Neuronal stem cell (in vitro differentiated cells): Measurements from ENCODE around the gene DVL2.

Source experiments
- DNase-seq: peaks from one replicate; pipeline ENCODE4 v3.0.0-alpha.2; 2013; ENCODE audit warnings: low spot score
- H2AFZ ChIP-seq: one replicate; pipeline ENCODE4 v1.6.1; 2013; ENCODE audit warnings: mild to moderate bottlenecking, low read length, inconsistent platforms
- H2AK5ac ChIP-seq: 2 replicates; pipeline ENCODE4 v1.6.1; 2013; ENCODE audit warnings: low read depth, mild to moderate bottlenecking, inconsistent platforms, low read length, moderate library complexity, mixed read lengths
- H2BK120ac ChIP-seq: 2 replicates; pipeline ENCODE4 v1.6.1; 2013; ENCODE audit warnings: low read depth, mild to moderate bottlenecking, inconsistent platforms, low read length, moderate library complexity, mixed read lengths
- H2BK12ac ChIP-seq: one replicate; pipeline ENCODE4 v1.6.1; 2013; ENCODE audit warnings: low read length, inconsistent platforms
- H2BK15ac ChIP-seq: 2 replicates; pipeline ENCODE4 v1.6.1; 2013; ENCODE audit warnings: mild to moderate bottlenecking, low read length, inconsistent platforms, mixed read lengths
- H2BK5ac ChIP-seq: one replicate; pipeline ENCODE4 v1.6.1; 2013; ENCODE audit warnings: inconsistent platforms, mild to moderate bottlenecking, low read length, moderate library complexity
- H3K14ac ChIP-seq: one replicate; pipeline ENCODE4 v1.6.1; 2013; ENCODE audit warnings: low read length, inconsistent platforms
- H3K18ac ChIP-seq: 2 replicates; pipeline ENCODE4 v1.6.1; 2013; ENCODE audit warnings: low read length, inconsistent platforms
- H3K23ac ChIP-seq: 2 replicates; pipeline ENCODE4 v1.6.1; 2013; ENCODE audit warnings: low read depth, mild to moderate bottlenecking, mixed read lengths, low read length, inconsistent platforms; ENCODE audit not compliant: poor library complexity
- H3K27ac ChIP-seq: replicated peaks from 3 replicates; pipeline ENCODE4 v1.5.1; 2013; ENCODE audit warnings: low read length, inconsistent platforms
- H3K27me3 ChIP-seq, 3 experiments: 2 replicates each; pipeline ENCODE4 v1.6.1; 2013; ENCODE audit warnings: low read length in 3 of 3, mild to moderate bottlenecking in 2 of 3, inconsistent platforms in 1 of 3, low read depth in 1 of 3, mixed read lengths in 1 of 3, moderate library complexity in 1 of 3; ENCODE audit not compliant: control insufficient read depth in 3 of 3, insufficient read depth in 3 of 3
- H3K36me3 ChIP-seq, 2 donors: replicated peaks in 1 of 2; 2 replicates each; pipeline ENCODE4 v1.6.1; 2013; ENCODE audit warnings: low read length in 2 of 2; ENCODE audit not compliant: control insufficient read depth in 2 of 2, insufficient read depth in 2 of 2
- H3K4ac ChIP-seq: 2 replicates; pipeline ENCODE4 v1.6.1; 2013; ENCODE audit warnings: inconsistent platforms, mild to moderate bottlenecking, low read length, moderate library complexity
- H3K4me1 ChIP-seq, 2 donors: 1 replicate in 1 of 2; 2 replicates in 1 of 2; pipeline ENCODE4 v1.6.1; 2013; ENCODE audit warnings: low read length in 2 of 2, low read depth in 1 of 2; ENCODE audit not compliant: control insufficient read depth in 2 of 2, insufficient read depth in 1 of 2
- H3K4me2 ChIP-seq: one replicate; pipeline ENCODE4 v1.6.1; 2013; ENCODE audit warnings: mild to moderate bottlenecking, low read length, inconsistent platforms; ENCODE audit not compliant: insufficient read depth, poor library complexity, severe bottlenecking
- H3K4me3 ChIP-seq, 2 donors: 2 replicates each; pipeline ENCODE4 v1.5.1; 2013; ENCODE audit warnings: low read length in 2 of 2, mild to moderate bottlenecking in 2 of 2, inconsistent platforms in 1 of 2, moderate library complexity in 1 of 2
- H3K79me1 ChIP-seq: one replicate; pipeline ENCODE4 v1.6.1; 2013; ENCODE audit warnings: low read depth, mild to moderate bottlenecking, inconsistent platforms, low read length, moderate library complexity
- H3K9ac ChIP-seq: one replicate; pipeline ENCODE4 v1.6.1; 2013; ENCODE audit warnings: mild to moderate bottlenecking, low read depth, low read length, inconsistent platforms; ENCODE audit not compliant: poor library complexity
- H3K9me3 ChIP-seq, 2 donors: replicated peaks in 1 of 2; 2 replicates each; pipeline versions ENCODE3 to v1.6.1; 2013; ENCODE audit warnings: low read length in 2 of 2, mild to moderate bottlenecking in 2 of 2, inconsistent platforms in 1 of 2, low read depth in 1 of 2, mixed read lengths in 1 of 2, moderate library complexity in 1 of 2; ENCODE audit not compliant: control insufficient read depth in 2 of 2, insufficient read depth in 1 of 2
- H4K8ac ChIP-seq: one replicate; pipeline ENCODE4 v1.6.1; 2013; ENCODE audit warnings: low read depth, mild to moderate bottlenecking, inconsistent platforms, low read length, moderate library complexity
- H4K91ac ChIP-seq: one replicate; pipeline ENCODE4 v1.6.1; 2013; ENCODE audit warnings: low read length, low read depth, mild to moderate bottlenecking, inconsistent platforms; ENCODE audit not compliant: poor library complexity
- WGBS, 2 donors: extraction: QIAGEN DNeasy Blood & Tissue Kit; methylation state at CpG; one replicate each; pipeline ENCODE4 v1.1.7; 2013; ENCODE audit warnings: missing lambda C conversion rate in 2 of 2, mixed read lengths in 1 of 2; ENCODE audit not compliant: insufficient read length in 2 of 2, insufficient replicate concordance in 1 of 2; ENCODE audit errors: extremely low coverage in 2 of 2; 5-methylcytosine and 5-hydroxymethylcytosine counted together

Gene DVL2

GRCh38 chr17:7178973-7179316 lies 55.4 kb downstream of the DVL2 start:
- H3K27ac ChIP-seq, result no peak overlapping the region
- no peak overlapping the region for H3K4me2 ChIP-seq
- H2AK5ac ChIP-seq, result no peak overlapping the region
- H3K4me1 ChIP-seq, result peaks cover 14 to 15% of the 10 kb centered on the region in 2 donors
- no peak overlapping the region for H2BK5ac ChIP-seq
- H4K91ac ChIP-seq, result no peak overlapping the region
- peaks cover 0 to 10% of the 10 kb centered on the region in 2 donors for H3K9me3 ChIP-seq
- DNase-seq, result no peak
- H3K14ac ChIP-seq, result no peak overlapping the region
- no peak overlapping the region for H3K4me3 ChIP-seq
- H3K23ac ChIP-seq, result no peak overlapping the region
- H3K27me3 ChIP-seq, result peaks cover 0 to 24% (median 0%) of the 10 kb centered on the region in 3 experiments
- WGBS, 2 donors, result no CpG with 5 or more reads among the region's 11 CpGs
- peaks cover 2% of the 10 kb centered on the region for H3K79me1 ChIP-seq
- H3K9ac ChIP-seq, result no peak overlapping the region
- H2BK15ac ChIP-seq, result peak overlapping the region; percentile 51
- H4K8ac ChIP-seq, result no peak overlapping the region
- peaks cover 0 to 5% of the 10 kb centered on the region in 2 donors for H3K36me3 ChIP-seq
- no peak overlapping the region for H3K4ac ChIP-seq
- H3K18ac ChIP-seq, result peak overlapping the region; percentile 55
- H2BK12ac ChIP-seq, result no peak overlapping the region
- H2BK120ac ChIP-seq, result no peak overlapping the region
- H2AFZ ChIP-seq, result no peak overlapping the region

GRCh38 chr17:7177954-7178477 lies 56.3 kb downstream of the DVL2 start:
- Histone ChIP-seq H3K4me3 (peak overlapping the region; percentile 61 to 81), H3K79me1 (peaks cover 2% of the 10 kb centered on the region), H2BK12ac (no peak overlapping the region), H2AK5ac (no peak overlapping the region), H2BK120ac (no peak overlapping the region), H2BK5ac (no peak overlapping the region), H3K9me3 (peaks cover 0 to 10% of the 10 kb centered on the region in 2 donors), H3K23ac (peak overlapping the region; percentile 26), H3K4ac (peak overlapping the region; percentile 89), H3K18ac (peak overlapping the region; percentile 96), H2AFZ (peak overlapping the region; percentile 96), H3K9ac (peak overlapping the region; percentile 90), H3K4me2 (peak overlapping the region; percentile 100), H3K27me3 (peaks cover 0 to 29% (median 0%) of the 10 kb centered on the region in 3 experiments), H3K4me1 (peaks cover 15% of the 10 kb centered on the region in 2 donors), H3K14ac (peak overlapping the region; percentile 2), H3K36me3 (peaks cover 0 to 7% of the 10 kb centered on the region in 2 donors), H3K27ac (no peak overlapping the region), H4K91ac (no peak overlapping the region), H2BK15ac (peak overlapping the region; percentile 73), H4K8ac (peak overlapping the region; percentile 29)
- no CpG with 5 or more reads among the region's 18 CpGs for WGBS, 2 donors
- DNase-seq, result peak; percentile 18

GRCh38 chr17:7177191-7177953 lies 56.9 kb downstream of the DVL2 start:
- Histone ChIP-seq H2AFZ (peak overlapping the region; percentile 96), H3K23ac (peak overlapping the region; percentile 52), H3K4me3 (peak overlapping the region; percentile 61 to 81), H3K36me3 (peaks cover 0 to 10% of the 10 kb centered on the region in 2 donors), H2BK12ac (no peak overlapping the region), H3K14ac (peak overlapping the region; percentile 94), H3K9me3 (peaks cover 0 to 10% of the 10 kb centered on the region in 2 donors), H2BK15ac (peak overlapping the region; percentile 73), H3K27me3 (peaks cover 0 to 30% (median 0%) of the 10 kb centered on the region in 3 experiments), H3K79me1 (peaks cover 2% of the 10 kb centered on the region), H3K18ac (peak overlapping the region; percentile 96), H3K27ac (peak overlapping the region; percentile 6), H2BK5ac (no peak overlapping the region), H4K91ac (no peak overlapping the region), H3K9ac (peak overlapping the region; percentile 90), H3K4ac (peak overlapping the region; percentile 89), H4K8ac (no peak overlapping the region), H3K4me2 (peak overlapping the region; percentile 100), H3K4me1 (peaks cover 15% of the 10 kb centered on the region in 2 donors), H2AK5ac (no peak overlapping the region), H2BK120ac (no peak overlapping the region)
- peak; percentile 83 for DNase-seq
- no CpG with 5 or more reads among the region's 31 CpGs for WGBS, 2 donors

GRCh38 chr17:7176841-7177190 lies 57.5 kb downstream of the DVL2 start:
- no peak for DNase-seq
- peak overlapping the region; percentile 94 for H3K14ac ChIP-seq

More at GRCh38 chr17:7176841-7177190, 57.5 kb downstream of the DVL2 start:
- peaks cover 0 to 10% of the 10 kb centered on the region in 2 donors for H3K36me3 ChIP-seq
- peaks cover 2% of the 10 kb centered on the region for H3K79me1 ChIP-seq
- H3K9ac ChIP-seq, result peak overlapping the region; percentile 88
- H3K4me3 ChIP-seq, result peak overlapping the region; percentile 61 to 79
- no CpG with 5 or more reads among the region's 17 CpGs for WGBS, 2 donors
- no peak overlapping the region for H2AK5ac ChIP-seq
- peak overlapping the region; percentile 100 for H3K4me2 ChIP-seq
- peak overlapping the region; percentile 31 for H2BK15ac ChIP-seq
- H3K9me3 ChIP-seq, result peaks cover 0 to 10% of the 10 kb centered on the region in 2 donors
- no peak overlapping the region for H2BK12ac ChIP-seq
- H3K4ac ChIP-seq, result no peak overlapping the region
- H2BK120ac ChIP-seq, result no peak overlapping the region
- peak overlapping the region; percentile 94 for H3K18ac ChIP-seq
- peak overlapping the region; percentile 96 for H2AFZ ChIP-seq
- peaks cover 15% of the 10 kb centered on the region in 2 donors for H3K4me1 ChIP-seq
- H3K27me3 ChIP-seq, result peaks cover 0 to 30% (median 0%) of the 10 kb centered on the region in 3 experiments
- no peak overlapping the region for H3K27ac ChIP-seq
- peak overlapping the region; percentile 52 for H3K23ac ChIP-seq
- H2BK5ac ChIP-seq, result no peak overlapping the region
- no peak overlapping the region for H4K8ac ChIP-seq
- H4K91ac ChIP-seq, result no peak overlapping the region
